ENCODE results near the gene RALGAPB. TPM values are rescaled to one million over a fixed set of nuclear protein-coding genes. Genes with fewer than 3 reads are reported as not detected.

Gene RALGAPB
- total RNA-seq, 2 experiments from 2014 or later, result 19.0 to 42.9 TPM

GRCh38 chr20:38536310-38536709, 63.7 kb downstream of the RALGAPB start:
- Histone ChIP-seq H3K36me3 (ENCODE audit: insufficient read depth, low read length) (peaks cover 84% of the 10 kb centered on the region), H3K4me1 (ENCODE audit: insufficient read depth, low read length, poor library complexity, severe bottlenecking) (no peaks in the 10 kb centered on the region), H3K79me2 (ENCODE audit: insufficient read depth, low read depth, low read length) (no peaks in the 10 kb centered on the region), H3K9me2 (ENCODE audit: insufficient read depth, low read length) (no peaks in the 10 kb centered on the region), H2AFZ (ENCODE audit: low read length) (no peak overlapping the region), H3K9me3 (ENCODE audit: low read length) (no peaks in the 10 kb centered on the region), H3K27ac (ENCODE audit: low read depth, low read length, poor library complexity, severe bottlenecking) (no peak overlapping the region), H4K20me1 (ENCODE audit: insufficient read depth, low read length) (no peaks in the 10 kb centered on the region), H3K4me3 (ENCODE audit: low read depth, low read length, poor library complexity, severe bottlenecking) (no peak overlapping the region), H3K4me2 (ENCODE audit: low read length) (no peak overlapping the region)
- DNase-seq (ENCODE audit: low spot score), result no peak
- intact Hi-C loops (cut with micrococcal nuclease; ENCODE audit: unreplicated experiment), result no loop called here
- ChIA-PET CTCF (ENCODE audit: unreplicated experiment) (no interaction called here), POLR2A (no interaction called here)
- BruUV-seq (replicated peaks), result no TSS peak
- no peak for TF ChIP-seq CTCF (conservative IDR thresholded peaks at IDR 0.05; ENCODE audit: low read length)

- no TSS peak for BruUV-seq (replicated peaks)
- intact Hi-C loops (cut with micrococcal nuclease; ENCODE audit: unreplicated experiment), result no loop called here
- TF ChIP-seq CTCF (conservative IDR thresholded peaks at IDR 0.05; ENCODE audit: low read length) (no peak), EZH2phosphoT487 (IDR thresholded peaks at IDR 0.05; ENCODE audit: borderline replicate concordance, low read depth, low read length) (no peak)
- Histone ChIP-seq H2AFZ (ENCODE audit: low read length) (no peak overlapping the region), H4K20me1 (ENCODE audit: insufficient read depth, low read length) (no peaks in the 10 kb centered on the region), H3K27ac (ENCODE audit: low read depth, low read length, poor library complexity, severe bottlenecking) (no peak overlapping the region), H3K79me2 (ENCODE audit: insufficient read depth, low read depth, low read length) (no peaks in the 10 kb centered on the region), H3K4me1 (ENCODE audit: insufficient read depth, low read length, poor library complexity, severe bottlenecking) (no peaks in the 10 kb centered on the region), H3K4me2 (ENCODE audit: low read length) (no peak overlapping the region), H3K4me3 (ENCODE audit: low read depth, low read length, poor library complexity, severe bottlenecking) (no peak overlapping the region), H3K9me3 (ENCODE audit: low read length) (no peaks in the 10 kb centered on the region), H3K36me3 (ENCODE audit: insufficient read depth, low read length) (peaks cover 88% of the 10 kb centered on the region), H3K9me2 (ENCODE audit: insufficient read depth, low read length) (no peaks in the 10 kb centered on the region)
- DNase-seq (ENCODE audit: low spot score), result no peak
- CTCF ChIA-PET (ENCODE audit: unreplicated experiment), result no interaction called here
- POLR2A ChIA-PET, result no interaction called here
These were observed 64.5 kb downstream of the RALGAPB start for GRCh38 chr20:38537176-38537575.

- Histone ChIP-seq H2AFZ (ENCODE audit: low read length) (no peak overlapping the region), H3K36me3 (ENCODE audit: insufficient read depth, low read length) (peaks cover 94% of the 10 kb centered on the region), H3K9me2 (ENCODE audit: insufficient read depth, low read length) (no peaks in the 10 kb centered on the region), H3K79me2 (ENCODE audit: insufficient read depth, low read depth, low read length) (no peaks in the 10 kb centered on the region), H3K27ac (ENCODE audit: low read depth, low read length, poor library complexity, severe bottlenecking) (no peak overlapping the region), H3K4me1 (ENCODE audit: insufficient read depth, low read length, poor library complexity, severe bottlenecking) (no peaks in the 10 kb centered on the region), H3K9me3 (ENCODE audit: low read length) (no peaks in the 10 kb centered on the region), H3K4me3 (ENCODE audit: low read depth, low read length, poor library complexity, severe bottlenecking) (no peak overlapping the region), H3K4me2 (ENCODE audit: low read length) (no peak overlapping the region), H4K20me1 (ENCODE audit: insufficient read depth, low read length) (no peaks in the 10 kb centered on the region)
- no peak for DNase-seq (ENCODE audit: low spot score)
- no peak for TF ChIP-seq CTCF (conservative IDR thresholded peaks at IDR 0.05; ENCODE audit: low read length)
- TF ChIP-seq EZH2phosphoT487 (IDR thresholded peaks at IDR 0.05; ENCODE audit: borderline replicate concordance, low read depth, low read length), result no peak
- BruUV-seq (replicated peaks), result no TSS peak
- CTCF ChIA-PET (ENCODE audit: unreplicated experiment), result no interaction called here
- POLR2A ChIA-PET, result interaction anchor here (0.8 kb wide), 1 partner anchor 50 kb away, joined by 4 read pairs; no protein-coding TSS in a partner anchor
- intact Hi-C loops (cut with micrococcal nuclease; ENCODE audit: unreplicated experiment), result no loop called here
These were observed 66.1 kb downstream of the RALGAPB start for GRCh38 chr20:38538789-38539188.
